ENCODE measurements around the gene PSMA6.
"Not testable (repeated sequence)": the region's sequence is repeated elsewhere in the genome, so short reads cannot be mapped to it uniquely, and the experiment has no call there.

Gene PSMA6

GRCh38 chr14:35331605-35332516, 39.7 kb downstream of the PSMA6 start:
- DNase-seq = no peak

GRCh38 chr14:35332517-35333263, 40.5 kb downstream of the PSMA6 start:
- DNase-seq = no peak

- no peak for DNase-seq
Measured at GRCh38 chr14:35333264-35333730, 41.1 kb downstream of the PSMA6 start.

- no peak for DNase-seq
Measured at GRCh38 chr14:35333797-35334743, 41.9 kb downstream of the PSMA6 start.

GRCh38 chr14:35335388-35336092, 43.4 kb downstream of the PSMA6 start:
- no peak for DNase-seq

GRCh38 chr14:35336171-35336493, 44.0 kb downstream of the PSMA6 start:
- DNase-seq = not testable (repeated sequence)

- DNase-seq = no peak
Measured at GRCh38 chr14:35336494-35337268, 44.5 kb downstream of the PSMA6 start.

GRCh38 chr14:35337269-35338255, 45.4 kb downstream of the PSMA6 start:
- no peak for DNase-seq

GRCh38 chr14:35338731-35339405, 46.7 kb downstream of the PSMA6 start:
- DNase-seq = no peak

- DNase-seq = no peak
Measured at GRCh38 chr14:35339761-35340406, 47.7 kb downstream of the PSMA6 start.

- DNase-seq = no peak
Measured at GRCh38 chr14:35340616-35341453, 48.7 kb downstream of the PSMA6 start.

- no peak for DNase-seq
Measured at GRCh38 chr14:35341454-35341750, 49.2 kb downstream of the PSMA6 start.

- peak; percentile 99 for DNase-seq
Measured at GRCh38 chr14:35341751-35342488, 49.7 kb downstream of the PSMA6 start.

GRCh38 chr14:35342489-35343010, 50.4 kb downstream of the PSMA6 start:
- no peak for DNase-seq

GRCh38 chr14:35343702-35344101, 51.5 kb downstream of the PSMA6 start:
- DNase-seq = no peak

GRCh38 chr14:35344107-35344807, 52.1 kb downstream of the PSMA6 start:
- DNase-seq = no peak

All from NCI-H1694 (cell line).